GM06990 (cell line): ENCODE measurements around the gene SLC6A7.

Source experiments
- DNase-seq: peaks from one replicate; pipeline ENCODE4 v3.0.0-alpha.2; 2011; ENCODE audit not compliant: insufficient read length; ENCODE audit errors: extremely low read depth
- H3K27me3 ChIP-seq: replicated peaks from 2 replicates; pipeline ENCODE4 v1.6.0; 2011; ENCODE audit warnings: low read length; ENCODE audit not compliant: control insufficient read depth, insufficient read depth
- H3K36me3 ChIP-seq: 2 replicates; pipeline ENCODE4 v1.5.1; 2011; ENCODE audit warnings: low read length; ENCODE audit not compliant: control insufficient read depth, insufficient read depth
- H3K4me3 ChIP-seq: replicated peaks from 2 replicates; pipeline ENCODE4 v1.5.1; 2011; ENCODE audit warnings: low read depth, mild to moderate bottlenecking, control low read depth, low read length
- CTCF ChIP-seq: IDR thresholded peaks from 2 replicates; pipeline ENCODE4 v1.5.1; 2011; ENCODE audit warnings: low read length, control low read depth, mild to moderate bottlenecking, inconsistent platforms; ENCODE audit not compliant: insufficient read depth, poor library complexity, severe bottlenecking

SLC6A7 gene

DNA sequence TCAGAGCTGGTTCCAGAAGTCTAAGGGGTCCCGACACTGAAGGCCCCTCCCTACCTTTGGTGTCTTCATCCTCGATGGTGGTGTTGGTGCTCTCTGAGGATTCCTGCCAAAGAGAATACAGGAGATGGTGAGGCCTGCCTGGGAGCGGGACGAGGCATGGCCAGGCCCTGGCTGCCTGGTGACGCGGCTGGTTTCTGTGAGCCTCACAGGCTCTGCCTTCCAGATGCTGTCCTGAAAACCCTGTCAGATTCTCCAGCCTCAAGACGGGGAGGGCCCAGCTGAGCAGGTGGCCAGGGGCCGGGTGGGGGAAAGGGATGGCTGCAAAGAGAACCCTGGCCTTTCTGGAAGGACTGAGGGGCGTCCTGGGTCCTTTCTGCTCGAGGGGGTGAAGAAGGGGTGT, 48.8 kb downstream of the SLC6A7 start:
- no peak for DNase-seq
- Histone ChIP-seq H3K27me3 (no peaks in the 10 kb centered on the region; the same call in 1 of the 2 replicates), H3K4me3 (no peak overlapping the region), H3K36me3 (no peaks in the 10 kb centered on the region)
- no peak for TF ChIP-seq CTCF

DNA sequence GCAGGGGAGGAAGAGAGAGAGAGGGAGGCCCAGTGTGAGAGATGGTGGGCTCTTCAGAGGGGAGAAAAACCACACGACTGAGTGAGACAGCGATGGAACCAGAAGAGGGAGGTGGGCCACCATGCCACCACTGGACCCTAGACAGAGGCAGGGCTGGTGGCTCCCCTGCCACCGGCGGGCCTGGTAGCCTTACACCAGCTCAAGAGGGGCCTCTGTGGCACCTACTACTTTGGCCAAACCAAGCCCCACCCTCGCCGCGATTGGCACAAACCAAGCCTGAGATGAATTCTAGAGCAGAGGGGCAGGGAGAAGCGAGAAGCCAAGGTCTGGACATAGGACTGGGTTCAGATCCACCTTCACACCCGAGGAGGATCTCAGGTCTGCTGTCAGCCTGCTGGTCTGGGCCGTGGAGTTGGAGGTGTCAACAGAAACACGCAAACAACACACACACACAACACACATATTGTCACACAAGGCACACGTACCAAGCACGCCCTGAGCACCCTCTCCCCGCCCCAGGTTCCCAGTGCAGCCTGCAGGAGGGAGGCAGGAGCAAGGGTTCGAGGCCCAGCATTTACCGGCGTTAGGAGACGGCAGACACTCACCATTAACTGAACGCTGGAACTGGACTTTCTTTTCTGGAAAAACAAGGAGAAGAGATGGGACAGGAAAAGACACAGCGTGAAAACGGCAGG, 49.4 kb downstream of the SLC6A7 start:
- no peaks in the 10 kb centered on the region for H3K36me3 ChIP-seq
- H3K4me3 ChIP-seq, result no peak overlapping the region
- no peaks in the 10 kb centered on the region; the same call in 1 of the 2 replicates for H3K27me3 ChIP-seq
- TF ChIP-seq CTCF, result no peak
- no peak for DNase-seq

DNA sequence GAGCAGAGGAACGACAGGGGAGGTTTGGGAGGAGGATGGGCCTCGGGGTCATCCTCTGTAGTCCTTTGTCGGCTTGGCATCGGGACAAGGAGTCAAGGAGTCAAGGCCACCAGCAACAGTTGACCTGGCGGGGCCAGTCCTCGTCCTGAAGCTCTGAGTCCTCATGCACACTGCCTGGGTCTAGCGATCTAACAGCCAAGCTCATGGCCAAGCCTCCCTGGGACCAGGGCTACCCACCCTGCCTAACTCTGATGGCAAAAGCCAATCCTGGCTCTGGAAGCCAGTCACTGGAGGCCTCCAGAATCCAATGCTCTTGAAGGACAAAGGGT, 49.9 kb downstream of the SLC6A7 start:
- H3K27me3 ChIP-seq, result no peaks in the 10 kb centered on the region; the same call in 1 of the 2 replicates
- no peak for TF ChIP-seq CTCF
- H3K4me3 ChIP-seq, result no peak overlapping the region
- H3K36me3 ChIP-seq, result no peaks in the 10 kb centered on the region
- no peak for DNase-seq

- Histone ChIP-seq H3K4me3 (no peak overlapping the region), H3K36me3 (no peaks in the 10 kb centered on the region), H3K27me3 (no peaks in the 10 kb centered on the region; the same call in 1 of the 2 replicates)
- DNase-seq, result no peak
- TF ChIP-seq CTCF, result no peak
These were observed 51.7 kb downstream of the SLC6A7 start for GRCh38 chr5:150241298-150242160.

DNA sequence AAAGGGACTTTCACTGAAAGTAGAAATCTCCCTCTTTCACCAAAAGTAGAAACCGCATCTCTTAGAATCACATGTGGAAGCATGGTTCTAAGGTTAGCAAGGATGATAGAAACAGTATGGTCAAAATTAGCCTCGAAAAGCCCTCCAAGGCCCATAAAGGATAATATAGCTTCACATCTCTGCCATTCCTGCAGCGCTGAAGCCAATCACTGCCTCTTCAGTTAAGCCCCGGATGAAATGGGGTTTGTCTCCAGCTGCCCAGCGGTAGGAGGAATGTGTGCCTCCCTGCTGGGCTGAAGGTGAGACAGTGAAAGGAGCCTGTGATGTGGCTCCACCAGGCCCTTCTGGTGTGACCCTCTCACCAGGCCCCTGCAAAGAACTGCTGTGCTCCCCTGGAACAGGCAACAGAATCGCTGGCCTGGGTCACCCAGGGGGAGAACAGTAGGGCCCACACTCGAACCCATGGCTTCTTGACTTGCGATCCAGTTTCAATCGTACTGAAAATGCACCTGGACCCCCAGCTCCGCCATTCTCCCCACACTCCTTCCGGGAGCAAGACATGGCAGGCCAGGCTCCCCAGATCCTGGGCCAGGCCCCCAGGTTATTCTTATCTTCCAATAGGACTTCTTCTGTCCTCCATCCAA, 52.5 kb downstream of the SLC6A7 start:
- Histone ChIP-seq H3K36me3 (no peaks in the 10 kb centered on the region), H3K4me3 (no peak overlapping the region), H3K27me3 (no peaks in the 10 kb centered on the region)
- DNase-seq, result no peak
- no peak for TF ChIP-seq CTCF
